ENCODE measurements around the gene TEX264. TPM values are rescaled to one million over a fixed set of nuclear protein-coding genes. Genes with fewer than 3 reads are reported as not detected.
"Not testable (repeated sequence)": the region's sequence is repeated elsewhere in the genome, so short reads cannot be mapped to it uniquely, and the experiment has no call there.

Gene TEX264
- total RNA-seq, 1 donor, result 56.1 TPM

GRCh38 chr3:51735950-51736349 is 64.9 kb downstream of the TEX264 start:
- Histone ChIP-seq H3K36me3 (ENCODE audit: insufficient read depth, low read length) (no peaks in the 10 kb centered on the region), H3K27me3 (ENCODE audit: insufficient read depth, low read length) (peaks cover 19% of the 10 kb centered on the region), H2AFZ (ENCODE audit: low read length) (no peak overlapping the region), H4K20me1 (ENCODE audit: insufficient read depth, low read length) (no peaks in the 10 kb centered on the region), H3K79me2 (ENCODE audit: insufficient read depth, low read length) (no peaks in the 10 kb centered on the region), H3K9me3 (ENCODE audit: low read depth, low read length) (no peaks in the 10 kb centered on the region), H3K4me2 (ENCODE audit: insufficient read depth, low read length) (no peak overlapping the region), H3K4me1 (ENCODE audit: insufficient read depth, low read length) (no peaks in the 10 kb centered on the region), H3K27ac (ENCODE audit: low read depth, low read length) (no peak overlapping the region), H3K4me3 (ENCODE audit: insufficient read depth, low read length) (no peak overlapping the region)
- no peak for DNase-seq (ENCODE audit: insufficient read length, low spot score, missing footprints)
- TF ChIP-seq, protein P1, sequence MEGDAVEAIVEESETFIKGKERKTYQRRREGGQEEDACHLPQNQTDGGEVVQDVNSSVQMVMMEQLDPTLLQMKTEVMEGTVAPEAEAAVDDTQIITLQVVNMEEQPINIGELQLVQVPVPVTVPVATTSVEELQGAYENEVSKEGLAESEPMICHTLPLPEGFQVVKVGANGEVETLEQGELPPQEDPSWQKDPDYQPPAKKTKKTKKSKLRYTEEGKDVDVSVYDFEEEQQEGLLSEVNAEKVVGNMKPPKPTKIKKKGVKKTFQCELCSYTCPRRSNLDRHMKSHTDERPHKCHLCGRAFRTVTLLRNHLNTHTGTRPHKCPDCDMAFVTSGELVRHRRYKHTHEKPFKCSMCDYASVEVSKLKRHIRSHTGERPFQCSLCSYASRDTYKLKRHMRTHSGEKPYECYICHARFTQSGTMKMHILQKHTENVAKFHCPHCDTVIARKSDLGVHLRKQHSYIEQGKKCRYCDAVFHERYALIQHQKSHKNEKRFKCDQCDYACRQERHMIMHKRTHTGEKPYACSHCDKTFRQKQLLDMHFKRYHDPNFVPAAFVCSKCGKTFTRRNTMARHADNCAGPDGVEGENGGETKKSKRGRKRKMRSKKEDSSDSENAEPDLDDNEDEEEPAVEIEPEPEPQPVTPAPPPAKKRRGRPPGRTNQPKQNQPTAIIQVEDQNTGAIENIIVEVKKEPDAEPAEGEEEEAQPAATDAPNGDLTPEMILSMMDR (IDR thresholded peaks at IDR 0.05; ENCODE audit: extremely low read depth, low read depth, low read length), result no peak

DNA sequence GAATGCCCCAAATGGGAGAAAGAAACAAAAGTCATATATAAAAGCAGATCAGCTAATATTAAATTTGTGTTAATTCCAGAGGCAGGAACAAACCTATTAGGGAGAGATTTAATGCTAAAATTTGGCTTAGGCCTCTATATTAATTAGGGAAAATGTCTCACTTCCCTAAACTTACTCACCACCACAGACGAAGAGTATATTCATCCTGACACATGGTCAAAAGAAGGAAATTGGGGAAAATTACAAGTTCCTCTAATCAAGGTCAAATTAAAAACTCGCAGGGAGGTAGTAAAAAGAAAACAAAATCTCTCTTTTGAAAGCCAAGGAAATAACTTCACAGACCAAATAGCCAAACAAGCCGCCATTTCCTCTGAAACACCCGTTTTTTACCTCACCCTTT is 68.1 kb downstream of the TEX264 start:
- TF ChIP-seq, protein P1 (IDR thresholded peaks at IDR 0.05; ENCODE audit: extremely low read depth, low read depth, low read length), result no peak
- no peak for DNase-seq (ENCODE audit: insufficient read length, low spot score, missing footprints)
- H3K4me2 ChIP-seq (ENCODE audit: insufficient read depth, low read length), result no peak overlapping the region
- no peak overlapping the region for H3K4me3 ChIP-seq (ENCODE audit: insufficient read depth, low read length)
- no peaks in the 10 kb centered on the region for H3K4me1 ChIP-seq (ENCODE audit: insufficient read depth, low read length)
- no peak overlapping the region for H2AFZ ChIP-seq (ENCODE audit: low read length)
- no peaks in the 10 kb centered on the region for H4K20me1 ChIP-seq (ENCODE audit: insufficient read depth, low read length)
- no peaks in the 10 kb centered on the region for H3K9me3 ChIP-seq (ENCODE audit: low read depth, low read length)
- no peak overlapping the region for H3K27ac ChIP-seq (ENCODE audit: low read depth, low read length)
- H3K79me2 ChIP-seq (ENCODE audit: insufficient read depth, low read length), result no peaks in the 10 kb centered on the region
- H3K36me3 ChIP-seq (ENCODE audit: insufficient read depth, low read length), result no peaks in the 10 kb centered on the region
- H3K27me3 ChIP-seq (ENCODE audit: insufficient read depth, low read length), result peaks cover 19% of the 10 kb centered on the region

GRCh38 chr3:51742320-51742719 is 71.3 kb downstream of the TEX264 start:
- not testable (repeated sequence) for H2AFZ ChIP-seq (ENCODE audit: low read length); H3K36me3 ChIP-seq (ENCODE audit: insufficient read depth, low read length); H3K27ac ChIP-seq (ENCODE audit: low read depth, low read length); H4K20me1 ChIP-seq (ENCODE audit: insufficient read depth, low read length); H3K4me2 ChIP-seq (ENCODE audit: insufficient read depth, low read length); H3K9me3 ChIP-seq (ENCODE audit: low read depth, low read length); H3K4me1 ChIP-seq (ENCODE audit: insufficient read depth, low read length); H3K79me2 ChIP-seq (ENCODE audit: insufficient read depth, low read length); H3K4me3 ChIP-seq (ENCODE audit: insufficient read depth, low read length); DNase-seq (ENCODE audit: insufficient read length, low spot score, missing footprints)
- H3K27me3 ChIP-seq (ENCODE audit: insufficient read depth, low read length), result peaks cover 12% of the 10 kb centered on the region

GRCh38 chr3:51742978-51743377 is 71.9 kb downstream of the TEX264 start:
- not testable (repeated sequence) for H3K4me2 ChIP-seq (ENCODE audit: insufficient read depth, low read length); DNase-seq (ENCODE audit: insufficient read length, low spot score, missing footprints); H3K9me3 ChIP-seq (ENCODE audit: low read depth, low read length); H3K4me3 ChIP-seq (ENCODE audit: insufficient read depth, low read length); H4K20me1 ChIP-seq (ENCODE audit: insufficient read depth, low read length); H3K4me1 ChIP-seq (ENCODE audit: insufficient read depth, low read length); H2AFZ ChIP-seq (ENCODE audit: low read length); H3K27ac ChIP-seq (ENCODE audit: low read depth, low read length); H3K36me3 ChIP-seq (ENCODE audit: insufficient read depth, low read length); H3K79me2 ChIP-seq (ENCODE audit: insufficient read depth, low read length)
- H3K27me3 ChIP-seq (ENCODE audit: insufficient read depth, low read length), result peaks cover 12% of the 10 kb centered on the region

DNA sequence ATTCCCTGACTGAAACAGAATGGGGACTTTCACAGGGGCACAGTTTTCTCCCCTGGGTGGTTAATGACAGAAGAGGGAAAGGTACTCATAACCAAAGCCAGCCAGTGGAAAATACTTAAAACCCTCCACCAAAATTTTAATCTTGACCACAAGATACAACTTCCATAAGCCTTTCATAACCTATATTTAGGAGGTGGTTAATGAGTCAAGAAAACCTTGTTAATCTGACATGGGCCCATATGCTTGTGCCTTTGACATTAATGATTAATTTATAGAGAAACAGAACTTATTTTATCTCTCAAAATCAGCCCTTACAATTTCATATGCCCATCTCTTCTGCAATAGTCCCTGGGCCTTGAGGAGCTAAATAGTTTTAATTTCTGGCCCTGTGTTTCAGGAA is 76.8 kb downstream of the TEX264 start:
- no peaks in the 10 kb centered on the region for H3K27me3 ChIP-seq (ENCODE audit: insufficient read depth, low read length)
- no peaks in the 10 kb centered on the region for H3K4me1 ChIP-seq (ENCODE audit: insufficient read depth, low read length)
- DNase-seq (ENCODE audit: insufficient read length, low spot score, missing footprints), result no peak
- no peak overlapping the region for H2AFZ ChIP-seq (ENCODE audit: low read length)
- H4K20me1 ChIP-seq (ENCODE audit: insufficient read depth, low read length), result no peaks in the 10 kb centered on the region
- TF ChIP-seq, protein P1 (IDR thresholded peaks at IDR 0.05; ENCODE audit: extremely low read depth, low read depth, low read length), result no peak
- H3K4me2 ChIP-seq (ENCODE audit: insufficient read depth, low read length), result no peak overlapping the region
- H3K27ac ChIP-seq (ENCODE audit: low read depth, low read length), result no peak overlapping the region
- H3K36me3 ChIP-seq (ENCODE audit: insufficient read depth, low read length), result no peaks in the 10 kb centered on the region
- no peaks in the 10 kb centered on the region for H3K79me2 ChIP-seq (ENCODE audit: insufficient read depth, low read length)
- H3K9me3 ChIP-seq (ENCODE audit: low read depth, low read length), result no peaks in the 10 kb centered on the region
- no peak overlapping the region for H3K4me3 ChIP-seq (ENCODE audit: insufficient read depth, low read length)

All from osteoblast (primary cell).